Erythroblast (primary cell): Measurements from ENCODE around the gene SPTLC2.

Experiments used
- GATA1 ChIP-seq: IDR thresholded peaks from 2 replicates; pipeline ENCODE4 v1.6.1; 2011; ENCODE audit warnings: low read depth, mild to moderate bottlenecking, control low read depth, low read length, moderate library complexity
- POLR2A ChIP-seq: IDR thresholded peaks from 2 replicates; pipeline ENCODE4 v1.6.1; 2011; ENCODE audit warnings: mild to moderate bottlenecking, low read length

DNA sequence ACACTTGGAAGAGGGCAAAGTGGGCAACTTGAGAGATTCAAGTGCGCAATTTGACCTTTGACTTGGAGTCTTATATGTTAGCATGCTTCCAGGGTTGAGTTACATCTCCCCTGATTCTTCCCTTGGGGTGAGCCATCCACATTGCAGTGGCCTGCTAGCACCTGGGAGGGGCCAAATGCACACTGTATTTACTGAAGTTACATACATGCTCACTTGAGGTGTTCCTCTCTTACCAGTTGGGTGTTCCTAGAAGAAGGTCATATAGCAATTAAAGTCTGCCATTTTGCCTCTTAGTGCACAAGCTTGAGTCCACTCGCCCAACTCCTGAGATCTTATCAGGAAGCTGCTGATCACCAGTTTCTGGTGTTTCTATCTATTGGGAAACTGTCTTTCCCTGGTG is 13.7 kb upstream of the SPTLC2 start:
- TF ChIP-seq POLR2A (no peak), GATA1 (no peak)
